Regular cardiac myocyte (primary cell): ENCODE measurements around the gene ADGRL1. TPM values are rescaled to one million over a fixed set of nuclear protein-coding genes. Genes with fewer than 3 reads are reported as not detected.

Source experiments
- total RNA-seq: library from RNA; depleted of rRNA; stranded (reverse); fragments of >200 nt; gene quantifications from 2 replicates; pipeline ENCODE4 v1.2.3, GENCODE V29; 2014

The ADGRL1 gene
- 0.96 and 2.5 TPM in 2 replicates for total RNA-seq

DNA sequence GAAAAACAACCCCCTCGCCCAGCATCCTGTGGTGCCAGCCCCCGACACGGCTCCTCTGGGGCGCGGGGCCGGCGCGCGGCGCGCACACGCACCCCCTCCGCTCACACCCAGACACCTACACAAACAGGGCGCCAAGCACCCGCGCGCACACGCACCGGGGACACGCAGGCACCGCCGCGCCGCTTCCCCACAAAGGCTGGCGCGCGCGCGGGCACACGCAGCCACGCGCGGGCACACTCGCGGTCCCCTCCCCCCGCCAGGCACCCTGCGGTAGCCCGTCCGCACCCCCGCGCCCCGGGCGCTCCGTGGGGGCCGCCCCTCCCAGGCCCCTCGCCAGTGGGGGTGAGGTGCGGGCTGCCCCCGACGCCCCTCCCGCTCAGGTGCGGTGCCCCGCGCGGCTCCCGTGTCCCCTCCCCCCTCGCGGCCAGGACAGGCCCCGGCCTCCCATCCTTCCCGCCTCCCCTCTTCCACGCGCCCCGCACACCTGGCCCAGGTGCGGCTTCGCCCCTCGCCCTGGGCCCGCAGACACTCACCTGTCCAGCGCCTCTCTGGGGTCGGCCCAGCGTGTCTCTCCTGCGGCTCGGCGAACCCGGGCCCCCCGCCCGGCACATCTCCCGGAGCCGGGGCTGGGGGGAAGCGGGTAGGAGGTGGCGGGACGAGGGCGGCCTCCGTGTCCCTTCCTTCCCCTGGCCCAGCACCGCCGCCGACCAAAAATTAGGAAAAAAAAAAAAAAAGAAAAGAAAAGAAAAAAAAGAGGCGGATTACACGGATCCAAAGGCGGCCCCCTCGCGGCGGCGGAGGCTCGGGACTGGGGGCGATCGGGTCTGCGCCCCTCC is at the start of gene ADGRL1:
ADGRL1 (minus strand) TSS at position 718 of the 836 bp plus-strand sequence. CDS start 22,567 bp downstream, outside the sequence.

GRCh38 chr19:14136509-14137281 is 69.3 kb downstream of the ADGRL1 start, which contains the start of gene ASF1B:
Gene ASF1B (minus strand): TSS chr19:14136589. CDS start chr19:14136456, 133 bp downstream.

GRCh38 chr19:14117668-14118164 is 88.3 kb downstream of the ADGRL1 start, which contains the start of gene PRKACA:
Gene PRKACA (minus strand): TSS chr19:14117762. CDS start chr19:14117547, 215 bp downstream.

Other genes starting within 250 kb of the ADGRL1 start
- 1.1 and 2.7 TPM in 2 replicates for gene RFX1, start 199.8 kb downstream of the ADGRL1 start, total RNA-seq
- not detected in 2 replicates for gene RLN3, start 178.0 kb downstream of the ADGRL1 start, total RNA-seq
- gene IL27RA, start 174.4 kb downstream of the ADGRL1 start, total RNA-seq: 1.5 and 2.8 TPM in 2 replicates
- gene PALM3, start 144.1 kb downstream of the ADGRL1 start, total RNA-seq: 0.28 and 0.38 TPM in 2 replicates
- gene MISP3, start 133.4 kb downstream of the ADGRL1 start, total RNA-seq: 0.19 and 1.4 TPM in 2 replicates
- 0.56 TPM in 1 of 2 replicates, not detected in the other for gene C19orf67, start 120.4 kb downstream of the ADGRL1 start, total RNA-seq
- 15.8 and 25.9 TPM in 2 replicates for gene SAMD1, start 115.4 kb downstream of the ADGRL1 start, total RNA-seq
- gene PRKACA, start 88.4 kb downstream of the ADGRL1 start, total RNA-seq: 31.6 and 53.9 TPM in 2 replicates
- gene ASF1B, start 69.6 kb downstream of the ADGRL1 start, total RNA-seq: 1.4 and 17.6 TPM in 2 replicates
- gene ADGRE5, start 175.3 kb upstream of the ADGRL1 start, total RNA-seq: 17.2 and 85.1 TPM in 2 replicates
- gene DDX39A, start 213.2 kb upstream of the ADGRL1 start, total RNA-seq: 28.8 and 116 TPM in 2 replicates
- gene PKN1, start 227.1 kb upstream of the ADGRL1 start, total RNA-seq: 106 and 108 TPM in 2 replicates